ENCODE data around the gene SYT12.

- TF ChIP-seq EZH2 (IDR thresholded peaks at IDR 0.05; ENCODE audit: borderline replicate concordance, insufficient read depth, low read length, poor library complexity, severe bottlenecking): no peak
- no peak for TF ChIP-seq CTCF (IDR thresholded peaks at IDR 0.05; ENCODE audit: poor library complexity, severe bottlenecking)
- TF ChIP-seq REST (IDR thresholded peaks at IDR 0.05; ENCODE audit: borderline replicate concordance): no peak
- TF ChIP-seq EP300 (conservative IDR thresholded peaks at IDR 0.05; ENCODE audit: poor library complexity, severe bottlenecking): no peak
Measured at GRCh38 chr11:67024410-67024809, 1.5 kb downstream of the SYT12 start.

All from neural cell (in vitro differentiated cells).